ENCODE measurements around the gene CCNF. TPM values are rescaled to one million over a fixed set of nuclear protein-coding genes. Genes with fewer than 3 reads are reported as not detected.

CCNF gene
- total RNA-seq, 4 donors from 2014 or later: 1.3 to 2.9 (median 2.5) TPM

GRCh38 chr16:2450535-2450934 is 21.3 kb downstream of the CCNF start:
- ATAC-seq (ENCODE audit: low FRiP score) (no peak), DNase-seq (ENCODE audit: low spot score) (no peak)
- TF ChIP-seq CTCF (IDR thresholded peaks at IDR 0.05): no peak

- TF ChIP-seq CTCF (IDR thresholded peaks at IDR 0.05): no peak
Measured at GRCh38 chr16:2450975-2451381, 21.7 kb downstream of the CCNF start.

GRCh38 chr16:2451851-2452320 is 22.6 kb downstream of the CCNF start:
- no peak for TF ChIP-seq CTCF (IDR thresholded peaks at IDR 0.05)
- ATAC-seq (ENCODE audit: low FRiP score) (no peak), DNase-seq (ENCODE audit: low spot score) (no peak)

More at GRCh38 chr16:2450975-2451381, 21.7 kb downstream of the CCNF start:
- DNase-seq (ENCODE audit: low spot score): no peak
- ATAC-seq (ENCODE audit: low FRiP score): no peak

GRCh38 chr16:2452650-2453049 is 23.4 kb downstream of the CCNF start:
- DNase-seq (ENCODE audit: low spot score) (no peak), ATAC-seq (ENCODE audit: low FRiP score) (no peak)
- TF ChIP-seq CTCF (IDR thresholded peaks at IDR 0.05): no peak

GRCh38 chr16:2455081-2455845 is 26.0 kb downstream of the CCNF start:
- ATAC-seq (ENCODE audit: low FRiP score) (no peak), DNase-seq (ENCODE audit: low spot score) (no peak)
- no peak for TF ChIP-seq CTCF (IDR thresholded peaks at IDR 0.05)

GRCh38 chr16:2456551-2457153 is 27.4 kb downstream of the CCNF start:
- no peak for ATAC-seq (ENCODE audit: low FRiP score)
- TF ChIP-seq CTCF (IDR thresholded peaks at IDR 0.05): no peak
- no peak for DNase-seq (ENCODE audit: low spot score)

GRCh38 chr16:2457267-2457666 is 28.0 kb downstream of the CCNF start:
- DNase-seq (ENCODE audit: low spot score) (no peak), ATAC-seq (ENCODE audit: low FRiP score) (no peak)
- no peak for TF ChIP-seq CTCF (IDR thresholded peaks at IDR 0.05)
